H9 (cell line): ENCODE results near the gene MGRN1. TPM values are rescaled to one million over a fixed set of nuclear protein-coding genes. Genes with fewer than 3 reads are reported as not detected.

Experiments
- DNase-seq: peaks from one replicate; pipeline ENCODE4 v3.0.0-alpha.2; 2017
- H2AFZ ChIP-seq: one replicate; pipeline ENCODE4 v1.6.1; 2013; ENCODE audit warnings: mild to moderate bottlenecking, low read length, control low read depth, moderate library complexity
- H2AK5ac ChIP-seq: 2 replicates; pipeline ENCODE4 v1.6.1; 2013; ENCODE audit warnings: low read length, control low read depth, mixed read lengths; ENCODE audit not compliant: insufficient read length
- H2BK120ac ChIP-seq: one replicate; pipeline ENCODE4 v1.6.1; 2013; ENCODE audit warnings: low read depth, mild to moderate bottlenecking, low read length, control low read depth, inconsistent platforms; ENCODE audit not compliant: poor library complexity, severe bottlenecking
- H2BK12ac ChIP-seq: 2 replicates; pipeline ENCODE4 v1.6.1; 2013; ENCODE audit warnings: low read length, control low read depth, mixed read lengths, low read depth; ENCODE audit not compliant: insufficient read length
- H2BK15ac ChIP-seq: 2 replicates; pipeline ENCODE4 v1.6.1; 2013; ENCODE audit warnings: low read depth, low read length, control low read depth
- H2BK20ac ChIP-seq: one replicate; pipeline ENCODE4 v1.6.1; 2013; ENCODE audit warnings: low read depth, mild to moderate bottlenecking, low read length, control low read depth, inconsistent platforms; ENCODE audit not compliant: poor library complexity, severe bottlenecking
- H2BK5ac ChIP-seq: 2 replicates; pipeline ENCODE4 v1.6.1; 2013; ENCODE audit warnings: low read length, control low read depth, mixed read lengths; ENCODE audit not compliant: insufficient read length
- H3K14ac ChIP-seq: 2 replicates; pipeline ENCODE4 v1.6.1; 2013; ENCODE audit warnings: low read length, control low read depth; ENCODE audit not compliant: insufficient read depth
- H3K18ac ChIP-seq: 2 replicates; pipeline ENCODE4 v1.6.1; 2013; ENCODE audit warnings: low read depth, mild to moderate bottlenecking, mixed read lengths, low read length, control low read depth; ENCODE audit not compliant: insufficient read length
- H3K23ac ChIP-seq: 2 replicates; pipeline ENCODE4 v1.6.1; 2013; ENCODE audit warnings: low read length, control low read depth, mixed read lengths, low read depth; ENCODE audit not compliant: insufficient read length
- H3K23me2 ChIP-seq: 2 replicates; pipeline ENCODE4 v1.6.1; 2013; ENCODE audit warnings: low read depth, mild to moderate bottlenecking, mixed read lengths, low read length, control low read depth; ENCODE audit not compliant: insufficient read length, poor library complexity, severe bottlenecking
- H3K27ac ChIP-seq: 2 replicates; pipeline ENCODE4 v1.5.1; 2013; ENCODE audit warnings: low read length, control low read depth, mixed read lengths, low read depth; ENCODE audit not compliant: insufficient read length
- H3K27me3 ChIP-seq: 2 replicates; pipeline ENCODE4 v1.6.1; 2013; ENCODE audit warnings: low read length, control low read depth, inconsistent platforms; ENCODE audit not compliant: insufficient read depth
- H3K4ac ChIP-seq: 2 replicates; pipeline ENCODE4 v1.6.1; 2013; ENCODE audit warnings: low read depth, mild to moderate bottlenecking, control low read depth, inconsistent platforms, low read length, moderate library complexity
- H3K4me1 ChIP-seq: 2 replicates; pipeline ENCODE4 v1.6.1; 2013; ENCODE audit warnings: low read length, control low read depth, inconsistent platforms; ENCODE audit not compliant: insufficient read depth
- H3K4me2 ChIP-seq: 2 replicates; pipeline ENCODE4 v1.6.1; 2013; ENCODE audit warnings: low read length, control low read depth, mixed read lengths; ENCODE audit not compliant: insufficient read length, insufficient read depth
- H3K56ac ChIP-seq: 2 replicates; pipeline ENCODE4 v1.6.1; 2013; ENCODE audit warnings: low read depth, mild to moderate bottlenecking, mixed read lengths, low read length, control low read depth; ENCODE audit not compliant: insufficient read length
- H3K79me1 ChIP-seq: 2 replicates; pipeline ENCODE4 v1.6.1; 2013; ENCODE audit warnings: low read depth, mild to moderate bottlenecking, moderate library complexity, low read length, control low read depth, inconsistent platforms; ENCODE audit not compliant: insufficient read depth, poor library complexity, severe bottlenecking
- H3K79me2 ChIP-seq: 2 replicates; pipeline ENCODE4 v1.6.1; 2013; ENCODE audit warnings: low read length, control low read depth, inconsistent platforms; ENCODE audit not compliant: insufficient read depth
- H3K9ac ChIP-seq: 2 replicates; pipeline ENCODE4 v1.6.1; 2013; ENCODE audit warnings: low read length, control low read depth, mixed read lengths; ENCODE audit not compliant: insufficient read length; ENCODE audit errors: extremely low read depth
- H3K9me3 ChIP-seq: one replicate; pipeline ENCODE4 v1.6.1; 2013; ENCODE audit warnings: low read depth, low read length, inconsistent platforms; ENCODE audit not compliant: control insufficient read depth
- H3T11ph ChIP-seq: one replicate; pipeline ENCODE4 v1.6.1; 2013; ENCODE audit warnings: mild to moderate bottlenecking, low read length, control low read depth, inconsistent platforms
- H4K20me1 ChIP-seq: one replicate; pipeline ENCODE4 v1.6.1; 2013; ENCODE audit not compliant: control insufficient read depth, insufficient read length, insufficient read depth
- H4K5ac ChIP-seq: 2 replicates; pipeline ENCODE4 v1.6.1; 2013; ENCODE audit warnings: low read depth, mild to moderate bottlenecking, mixed read lengths, low read length, control low read depth; ENCODE audit not compliant: insufficient read length
- H4K8ac ChIP-seq: replicated peaks from 2 replicates; pipeline ENCODE4 v1.6.1; 2013; ENCODE audit warnings: low read length, control low read depth, mixed read lengths, low read depth; ENCODE audit not compliant: insufficient read length
- H4K91ac ChIP-seq: 2 replicates; pipeline ENCODE4 v1.6.1; 2013; ENCODE audit warnings: low read depth, mild to moderate bottlenecking, moderate library complexity, mixed read lengths, low read length, control low read depth; ENCODE audit not compliant: insufficient read length
- H3K27ac Mint-ChIP-seq, 3 experiments: 2 replicates in 2 of 3; 3 replicates in 1 of 3; pipeline ENCODE4 v1.8.0; 2020 to 2021; ENCODE audit warnings: mixed read lengths in 3 of 3, mild to moderate bottlenecking in 1 of 3, moderate library complexity in 1 of 3
- H3K27me3 Mint-ChIP-seq: 2 replicates; pipeline ENCODE4 v1.8.0; 2021; ENCODE audit warnings: low read depth, mild to moderate bottlenecking, moderate library complexity, mixed read lengths
- H3K36me3 Mint-ChIP-seq, 3 experiments: 2 replicates in 2 of 3; 3 replicates in 1 of 3; pipeline ENCODE4 v1.8.0; 2020 to 2021; ENCODE audit warnings: low read depth in 3 of 3, mixed read lengths in 3 of 3; ENCODE audit not compliant: insufficient read depth in 1 of 3
- H3K4me1 Mint-ChIP-seq, 2 experiments: 2 replicates each; pipeline ENCODE4 v1.8.0; 2020; ENCODE audit warnings: mixed read lengths in 2 of 2
- H3K4me3 Mint-ChIP-seq, 2 experiments: 2 replicates in 1 of 2; 3 replicates in 1 of 2; pipeline ENCODE4 v1.8.0; 2020 to 2021; ENCODE audit warnings: mild to moderate bottlenecking in 2 of 2, mixed read lengths in 2 of 2, moderate library complexity in 1 of 2
- H3K9me3 Mint-ChIP-seq, 2 experiments: 2 replicates in 1 of 2; 3 replicates in 1 of 2; pipeline ENCODE4 v1.8.0; 2020; ENCODE audit warnings: mild to moderate bottlenecking in 2 of 2, mixed read lengths in 2 of 2, moderate library complexity in 1 of 2
- WGBS: extraction: QIAGEN DNeasy Blood & Tissue Kit; methylation state at CpG from one replicate; pipeline ENCODE4 v1.1.7; 2013; ENCODE audit warnings: missing lambda C conversion rate, low lambda C conversion rate, mixed read lengths; ENCODE audit not compliant: insufficient read length; ENCODE audit errors: extremely low coverage; 5-methylcytosine and 5-hydroxymethylcytosine counted together
- total RNA-seq: library from RNA; stranded (reverse); gene quantifications from 2 replicates; pipeline ENCODE4 v1.2.1, GENCODE V29; 2021
- TF ChIP-seq, protein P1 (sequence below): fragments of 200-600 bp; sonication (generic); conservative IDR thresholded peaks from 3 replicates; pipeline ENCODE4 v1.8.0; 2021; ENCODE audit warnings: antibody characterized with exemption, mild to moderate bottlenecking

Gene MGRN1
- total RNA-seq, 1 experiment from 2014 or later: 91.6 TPM

DNA sequence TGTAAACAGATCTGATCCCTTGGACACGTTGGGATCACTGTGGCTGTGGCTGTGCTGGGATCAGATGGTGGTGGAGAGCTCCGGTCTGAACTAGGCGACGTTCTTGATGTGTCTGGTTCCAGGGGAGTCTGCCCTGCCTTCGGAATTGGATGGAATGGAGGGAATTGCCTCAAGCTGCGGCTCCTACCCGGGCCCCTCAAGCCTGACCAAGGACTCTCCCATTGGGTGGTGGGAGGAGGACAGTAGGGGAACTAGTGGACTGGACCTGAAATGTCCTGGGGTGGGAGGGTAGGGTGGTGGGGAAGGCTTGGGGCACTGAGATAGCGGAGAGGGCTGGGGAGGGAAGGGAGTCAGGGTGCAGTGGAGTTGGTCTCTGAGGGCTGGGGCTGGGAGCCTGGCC is 6.7 kb upstream of the MGRN1 start:
- Mint-ChIP-seq H3K36me3 (peaks cover 0 to 2% (median 0%) of the 10 kb centered on the region in 3 experiments; a peak in 2 of 7 replicates), H3K27me3 (peaks cover 1% of the 10 kb centered on the region; the same call in 1 of the 2 replicates), H3K4me1 (peaks cover 27 to 33% of the 10 kb centered on the region in 2 experiments), H3K27ac (peak overlapping the region; percentile 97 to 100 (median 100)), H3K4me3 (peak overlapping the region; percentile 82 to 93), H3K9me3 (no peaks in the 10 kb centered on the region)
- H4K5ac ChIP-seq: no peak overlapping the region
- H4K91ac ChIP-seq: no peak overlapping the region
- H2BK12ac ChIP-seq: peak overlapping the region; percentile 91
- no peak overlapping the region for H3K56ac ChIP-seq
- no peaks in the 10 kb centered on the region for H3K4me1 ChIP-seq
- no peak overlapping the region for H2AFZ ChIP-seq
- peaks cover 12% of the 10 kb centered on the region for H3K23me2 ChIP-seq
- peak overlapping the region; percentile 44 for H2AK5ac ChIP-seq
- no peaks in the 10 kb centered on the region for H3K9me3 ChIP-seq
- no peak overlapping the region for H3T11ph ChIP-seq
- no peak overlapping the region for H2BK15ac ChIP-seq
- H2BK5ac ChIP-seq: peak overlapping the region; percentile 43
- no peak overlapping the region for H3K23ac ChIP-seq
- TF ChIP-seq, protein P1, sequence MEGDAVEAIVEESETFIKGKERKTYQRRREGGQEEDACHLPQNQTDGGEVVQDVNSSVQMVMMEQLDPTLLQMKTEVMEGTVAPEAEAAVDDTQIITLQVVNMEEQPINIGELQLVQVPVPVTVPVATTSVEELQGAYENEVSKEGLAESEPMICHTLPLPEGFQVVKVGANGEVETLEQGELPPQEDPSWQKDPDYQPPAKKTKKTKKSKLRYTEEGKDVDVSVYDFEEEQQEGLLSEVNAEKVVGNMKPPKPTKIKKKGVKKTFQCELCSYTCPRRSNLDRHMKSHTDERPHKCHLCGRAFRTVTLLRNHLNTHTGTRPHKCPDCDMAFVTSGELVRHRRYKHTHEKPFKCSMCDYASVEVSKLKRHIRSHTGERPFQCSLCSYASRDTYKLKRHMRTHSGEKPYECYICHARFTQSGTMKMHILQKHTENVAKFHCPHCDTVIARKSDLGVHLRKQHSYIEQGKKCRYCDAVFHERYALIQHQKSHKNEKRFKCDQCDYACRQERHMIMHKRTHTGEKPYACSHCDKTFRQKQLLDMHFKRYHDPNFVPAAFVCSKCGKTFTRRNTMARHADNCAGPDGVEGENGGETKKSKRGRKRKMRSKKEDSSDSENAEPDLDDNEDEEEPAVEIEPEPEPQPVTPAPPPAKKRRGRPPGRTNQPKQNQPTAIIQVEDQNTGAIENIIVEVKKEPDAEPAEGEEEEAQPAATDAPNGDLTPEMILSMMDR: no peak
- no peak overlapping the region for H3K4me2 ChIP-seq
- H3K14ac ChIP-seq: peak overlapping the region; percentile 66
- no peaks in the 10 kb centered on the region for H4K20me1 ChIP-seq
- peak overlapping the region; percentile 69 for H3K4ac ChIP-seq
- no peak overlapping the region for H3K27ac ChIP-seq
- no peaks in the 10 kb centered on the region for H3K27me3 ChIP-seq
- H3K79me2 ChIP-seq: peaks cover 8% of the 10 kb centered on the region; the same call in 1 of the 2 replicates
- DNase-seq: no peak
- WGBS: no CpG with 5 or more reads among the region's 8 CpGs
- no peak overlapping the region for H2BK120ac ChIP-seq
- no peak overlapping the region for H2BK20ac ChIP-seq
- H3K9ac ChIP-seq: no peak overlapping the region
- no peak overlapping the region for H4K8ac ChIP-seq
- H3K79me1 ChIP-seq: no peaks in the 10 kb centered on the region
- peak overlapping the region; percentile 53 for H3K18ac ChIP-seq
